Thoracic aorta (tissue), 2 donors: ENCODE results near the gene LCE7A. TPM values are rescaled to one million over a fixed set of nuclear protein-coding genes. Genes with fewer than 3 reads are reported as not detected.

Experiments
- ATAC-seq: fragments of 150-250 bp; one replicate; pipeline ENCODE4 v1.8.0; 2017; ENCODE audit warnings: low read depth; ENCODE audit not compliant: insufficient number of reproducible peaks, low FRiP score
- DNase-seq: peaks from one replicate; pipeline ENCODE4 v3.0.0-alpha.2; 2020; ENCODE audit warnings: low spot score
- H3K27ac ChIP-seq, 2 donors: fragments of 200-600 bp; sonication (generic); 1 replicate in 1 of 2; 2 replicates in 1 of 2; pipeline ENCODE4 v1.5.1; 2016; ENCODE audit warnings: mild to moderate bottlenecking in 2 of 2, moderate library complexity in 2 of 2
- H3K27me3 ChIP-seq: fragments of 200-600 bp; sonication (generic); replicated peaks from 2 replicates; pipeline ENCODE4 v1.6.0; 2016; ENCODE audit warnings: mild to moderate bottlenecking; ENCODE audit not compliant: insufficient read depth
- H3K36me3 ChIP-seq: fragments of 200-600 bp; sonication (generic); one replicate; pipeline ENCODE4 v1.5.1; 2016
- H3K4me1 ChIP-seq, 2 donors: fragments of 200-600 bp; sonication (generic); 1 replicate in 1 of 2; 2 replicates in 1 of 2; pipeline versions ENCODE4 v1.5.1 to v1.6.0; 2016; ENCODE audit warnings: low read depth in 2 of 2, mild to moderate bottlenecking in 1 of 2; ENCODE audit not compliant: control insufficient read depth in 1 of 2
- H3K4me3 ChIP-seq: fragments of 200-600 bp; sonication (generic); 2 replicates; pipeline ENCODE4 v1.5.1; 2016; ENCODE audit warnings: mild to moderate bottlenecking
- H3K9me3 ChIP-seq: fragments of 200-600 bp; sonication (generic); 2 replicates; pipeline ENCODE4 v1.5.1; 2016
- CTCF ChIP-seq: fragments of 200-600 bp; sonication (generic); IDR thresholded peaks from one replicate; pipeline ENCODE4 v1.5.1; 2019; ENCODE audit warnings: antibody characterized with exemption
- total RNA-seq, 2 donors: library from RNA; depleted of rRNA; stranded (reverse); fragments of >200 nt; gene quantifications; one replicate each; pipeline versions ENCODE4 v1.1.0 to v1.2.3, GENCODE V29; 2016

The LCE7A gene
- total RNA-seq, 2 donors from 2014 or later = not detected

- no peak for TF ChIP-seq CTCF
- peaks cover 3 to 30% of the 10 kb centered on the region in 2 donors for H3K4me1 ChIP-seq
- no peaks in the 10 kb centered on the region for H3K36me3 ChIP-seq
- H3K9me3 ChIP-seq = no peaks in the 10 kb centered on the region
- no peak overlapping the region for H3K27ac ChIP-seq
- H3K4me3 ChIP-seq = no peak overlapping the region
- no peaks in the 10 kb centered on the region for H3K27me3 ChIP-seq
- DNase-seq (no peak), ATAC-seq (no peak)
Observed at GRCh38 chr1:152884506-152884905, 24.7 kb downstream of the LCE7A start.

GRCh38 chr1:152884966-152885624 lies 25.3 kb downstream of the LCE7A start:
- Histone ChIP-seq H3K36me3 (no peaks in the 10 kb centered on the region), H3K9me3 (no peaks in the 10 kb centered on the region), H3K4me1 (peaks cover 3 to 30% of the 10 kb centered on the region in 2 donors), H3K27ac (no peak overlapping the region), H3K27me3 (no peaks in the 10 kb centered on the region), H3K4me3 (no peak overlapping the region)
- TF ChIP-seq CTCF = no peak
- DNase-seq = no peak
- ATAC-seq = no peak

- H3K36me3 ChIP-seq = no peaks in the 10 kb centered on the region
- ATAC-seq = no peak
- H3K4me1 ChIP-seq = peaks cover 3 to 30% of the 10 kb centered on the region in 2 donors
- DNase-seq = no peak
- H3K9me3 ChIP-seq = no peaks in the 10 kb centered on the region
- TF ChIP-seq CTCF = no peak
- no peak overlapping the region for H3K27ac ChIP-seq
- H3K4me3 ChIP-seq = no peak overlapping the region
- H3K27me3 ChIP-seq = no peaks in the 10 kb centered on the region
Observed at GRCh38 chr1:152886085-152886484, 26.3 kb downstream of the LCE7A start.

- ATAC-seq (no peak), DNase-seq (no peak)
- Histone ChIP-seq H3K36me3 (no peaks in the 10 kb centered on the region), H3K27me3 (no peaks in the 10 kb centered on the region), H3K4me3 (no peak overlapping the region), H3K27ac (no peak overlapping the region), H3K9me3 (no peaks in the 10 kb centered on the region), H3K4me1 (peaks cover 3 to 30% of the 10 kb centered on the region in 2 donors)
- no peak for TF ChIP-seq CTCF
Observed at GRCh38 chr1:152886758-152887409, 27.1 kb downstream of the LCE7A start.

- H3K4me1 ChIP-seq = peaks cover 3 to 30% of the 10 kb centered on the region in 2 donors
Observed at GRCh38 chr1:152888126-152888525, 28.3 kb downstream of the LCE7A start.

More at GRCh38 chr1:152888126-152888525, 28.3 kb downstream of the LCE7A start:
- ATAC-seq (no peak), DNase-seq (no peak)
- Histone ChIP-seq H3K36me3 (no peaks in the 10 kb centered on the region), H3K4me3 (no peak overlapping the region), H3K27ac (no peak overlapping the region), H3K27me3 (no peaks in the 10 kb centered on the region), H3K9me3 (no peaks in the 10 kb centered on the region)
- TF ChIP-seq CTCF = no peak
